Stomach (tissue), 9 donors: ENCODE data around the gene IL1RL2. TPM values are rescaled to one million over a fixed set of nuclear protein-coding genes. Genes with fewer than 3 reads are reported as not detected.
A peak's percentile ranks its signal among the peaks of the same experiment; 100 is the strongest.

Experiments
- DNase-seq, 2 donors: peaks; one replicate each; pipeline versions ENCODE4 v3.0.0 to v3.0.0-alpha.2; 2013 to 2019
- H3K27ac ChIP-seq, 5 donors: fragments of 200-600 bp in 4 of 5; sonication (generic) in 4 of 5; one replicate each; pipeline ENCODE4 v1.5.1; 2013 to 2019; ENCODE audit warnings: mild to moderate bottlenecking in 1 of 5, moderate library complexity in 1 of 5
- H3K27me3 ChIP-seq, 3 donors: fragments of 200-600 bp; sonication (generic); one replicate each; pipeline ENCODE4 v1.5.1; 2017 to 2019; ENCODE audit warnings: mixed run types in 1 of 3
- H3K36me3 ChIP-seq, 4 donors: fragments of 200-600 bp; sonication (generic); 1 replicate in 3 of 4; 2 replicates in 1 of 4; pipeline ENCODE4 v1.5.1; 2016 to 2019
- H3K4me1 ChIP-seq, 4 donors: fragments of 200-600 bp; sonication (generic); one replicate each; pipeline ENCODE4 v1.5.1; 2016 to 2019
- H3K4me3 ChIP-seq, 4 donors: fragments of 200-600 bp; sonication (generic) in 3 of 4; one replicate each; pipeline ENCODE4 v1.5.1; 2016 to 2019; ENCODE audit warnings: mild to moderate bottlenecking in 1 of 4
- H3K9me3 ChIP-seq, 4 donors: fragments of 200-600 bp; sonication (generic); one replicate each; pipeline ENCODE4 v1.5.1; 2016 to 2019
- EP300 ChIP-seq: sonication (generic); formaldehyde crosslinking; IDR thresholded peaks from one replicate; pipeline ENCODE4 v1.6.1; 2017; ENCODE audit warnings: antibody characterized with exemption
- POLR2A ChIP-seq, 4 donors: fragments of 450-650 bp; IDR thresholded peaks; one replicate each; pipeline ENCODE4 v1.6.1; 2016; ENCODE audit warnings: antibody characterized with exemption in 4 of 4, control low read depth in 2 of 4, mild to moderate bottlenecking in 1 of 4, moderate library complexity in 1 of 4
- POLR2AphosphoS5 ChIP-seq, 3 donors: sonication (generic); formaldehyde crosslinking; IDR thresholded peaks; one replicate each; pipeline ENCODE4 v1.6.1; 2016; ENCODE audit warnings: antibody characterized with exemption in 3 of 3
- WGBS, 5 donors: extraction: QIAGEN DNeasy Blood & Tissue Kit in 3 of 5; methylation state at CpG; one replicate each; pipeline versions ENCODE4 v1.1.5 to v1.1.7; 2013 to 2018; 5-methylcytosine and 5-hydroxymethylcytosine counted together
- intact Hi-C: fragments of 100-400 bp; cut with DNase I; formaldehyde crosslinking; loops from one replicate; pipeline ENCODE4 v1.15.1; 2023; ENCODE audit warnings: low total_unique reads
- polyA plus RNA-seq, 3 donors: library from polyadenylated mRNA; stranded (reverse); fragments of 200-250 nt; gene quantifications; one replicate each; pipeline ENCODE4 v1.2.3, GENCODE V29; 2013
- total RNA-seq, 5 donors: library from RNA; depleted of rRNA; stranded (reverse); fragments of >200 nt; gene quantifications; one replicate each; pipeline versions ENCODE4 v1.1.0 to v1.2.3, GENCODE V29; 2014 to 2016
- TF ChIP-seq, protein P1 (sequence below), 7 experiments: fragments of 450-650 bp in 4 of 7; fragments of 200-600 bp in 3 of 7; sonication (generic) in 3 of 7; IDR thresholded peaks; one replicate each; pipeline ENCODE4 v1.5.1; 2016 to 2019; ENCODE audit warnings: antibody characterized with exemption in 7 of 7, control low read depth in 2 of 7, mild to moderate bottlenecking in 1 of 7
- donor health status: healthy with polysubstance abuse.
- donor health status: Bipolar disorder and iron deficiency.
- donor health status: healthy.

The IL1RL2 gene
- total and polyA plus RNA-seq, 8 donors = 0.61 to 4.3 (median 2.4) TPM; not detected in 2

DNA sequence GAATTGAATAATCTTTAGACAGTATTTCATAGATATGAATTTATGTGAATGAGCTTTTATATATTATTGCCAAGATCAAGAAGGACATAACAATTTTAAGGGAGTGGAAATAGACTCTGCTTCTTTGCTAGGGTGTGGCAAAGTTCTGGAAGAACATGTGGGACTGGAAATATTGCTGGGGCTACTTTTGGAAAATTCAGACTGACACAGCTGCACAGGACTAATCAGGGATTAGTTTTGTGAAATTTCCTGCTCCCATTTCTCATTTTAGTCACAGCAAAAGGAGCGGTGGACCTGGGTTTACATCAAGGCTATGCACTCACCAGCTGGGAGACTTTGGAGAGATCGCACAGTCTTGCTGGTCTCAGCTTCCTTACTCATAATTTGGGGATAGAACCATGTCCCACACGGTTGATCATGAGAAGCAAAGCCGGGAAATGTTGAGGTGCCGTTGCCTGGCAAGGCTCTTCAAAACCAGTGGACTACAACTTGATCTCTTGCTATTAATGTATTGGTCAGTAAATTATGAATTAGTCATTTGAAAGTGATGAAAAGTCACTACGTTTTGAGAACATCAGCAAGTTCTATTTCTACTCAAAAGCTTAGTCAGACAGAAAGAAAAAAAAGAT lies 42.4 kb downstream of the IL1RL2 start:
- no peak for DNase-seq
- Histone ChIP-seq H3K4me3 (no peak overlapping the region), H3K27ac (peak overlapping the region in 4 of 5 donors; percentile 90 to 94 (median 92)), H3K36me3 (no peaks in the 10 kb centered on the region), H3K27me3 (no peaks in the 10 kb centered on the region), H3K9me3 (no peaks in the 10 kb centered on the region), H3K4me1 (peaks cover 19 to 39% (median 30%) of the 10 kb centered on the region in 4 donors)
- 69 to 82% (median 81%) methylated on average over 6 of the region's 6 CpGs for WGBS, 5 donors
- TF ChIP-seq POLR2A (IDR thresholded peaks at IDR 0.05) (no peak), EP300 (no peak), POLR2AphosphoS5 (IDR thresholded peaks at IDR 0.05) (peak in 1 of 3 donors; percentile 3)
- TF ChIP-seq, protein P1, sequence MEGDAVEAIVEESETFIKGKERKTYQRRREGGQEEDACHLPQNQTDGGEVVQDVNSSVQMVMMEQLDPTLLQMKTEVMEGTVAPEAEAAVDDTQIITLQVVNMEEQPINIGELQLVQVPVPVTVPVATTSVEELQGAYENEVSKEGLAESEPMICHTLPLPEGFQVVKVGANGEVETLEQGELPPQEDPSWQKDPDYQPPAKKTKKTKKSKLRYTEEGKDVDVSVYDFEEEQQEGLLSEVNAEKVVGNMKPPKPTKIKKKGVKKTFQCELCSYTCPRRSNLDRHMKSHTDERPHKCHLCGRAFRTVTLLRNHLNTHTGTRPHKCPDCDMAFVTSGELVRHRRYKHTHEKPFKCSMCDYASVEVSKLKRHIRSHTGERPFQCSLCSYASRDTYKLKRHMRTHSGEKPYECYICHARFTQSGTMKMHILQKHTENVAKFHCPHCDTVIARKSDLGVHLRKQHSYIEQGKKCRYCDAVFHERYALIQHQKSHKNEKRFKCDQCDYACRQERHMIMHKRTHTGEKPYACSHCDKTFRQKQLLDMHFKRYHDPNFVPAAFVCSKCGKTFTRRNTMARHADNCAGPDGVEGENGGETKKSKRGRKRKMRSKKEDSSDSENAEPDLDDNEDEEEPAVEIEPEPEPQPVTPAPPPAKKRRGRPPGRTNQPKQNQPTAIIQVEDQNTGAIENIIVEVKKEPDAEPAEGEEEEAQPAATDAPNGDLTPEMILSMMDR (IDR thresholded peaks at IDR 0.05) = no peak
- intact Hi-C loops = no loop called here

- Histone ChIP-seq H3K4me3 (no peak overlapping the region), H3K4me1 (peaks cover 19 to 39% (median 30%) of the 10 kb centered on the region in 4 donors), H3K27me3 (no peaks in the 10 kb centered on the region), H3K36me3 (peaks cover 0 to 3% (median 0%) of the 10 kb centered on the region in 4 donors), H3K9me3 (no peaks in the 10 kb centered on the region), H3K27ac (peak overlapping the region in 1 of 5 donors; percentile 93)
- TF ChIP-seq, protein P1 (IDR thresholded peaks at IDR 0.05) = no peak
- TF ChIP-seq EP300 (no peak), POLR2AphosphoS5 (IDR thresholded peaks at IDR 0.05) (no peak), POLR2A (IDR thresholded peaks at IDR 0.05) (no peak)
- intact Hi-C loops = loop anchor here (10.0 kb wide), 1 partner anchor 46 kb away; the partner anchor contains the start of gene IL1RL2
- DNase-seq = no peak
- WGBS, 5 donors = 88 to 96% (median 91%) methylated on average over 9 of the region's 9 CpGs
Observed at GRCh38 chr2:102230410-102230909, 43.6 kb downstream of the IL1RL2 start.

GRCh38 chr2:102233132-102233884 lies 46.5 kb downstream of the IL1RL2 start:
- peaks cover 5 to 19% (median 10%) of the 10 kb centered on the region in 4 donors for H3K4me1 ChIP-seq
- no peaks in the 10 kb centered on the region for H3K27me3 ChIP-seq
- no peak for DNase-seq
- H3K9me3 ChIP-seq = no peaks in the 10 kb centered on the region
- intact Hi-C loops = loop anchor here (10.0 kb wide), 1 partner anchor 49 kb away; the partner anchor contains the start of gene IL1RL2
- WGBS, 5 donors = 92 to 96% (median 95%) methylated on average over 11 of the region's 11 CpGs
- H3K27ac ChIP-seq = no peak overlapping the region
- peaks cover 0 to 3% (median 0%) of the 10 kb centered on the region in 4 donors for H3K36me3 ChIP-seq
- no peak overlapping the region for H3K4me3 ChIP-seq
- TF ChIP-seq EP300 (no peak), POLR2A (IDR thresholded peaks at IDR 0.05) (no peak), POLR2AphosphoS5 (IDR thresholded peaks at IDR 0.05) (no peak)
- TF ChIP-seq, protein P1 (IDR thresholded peaks at IDR 0.05) = no peak

DNA sequence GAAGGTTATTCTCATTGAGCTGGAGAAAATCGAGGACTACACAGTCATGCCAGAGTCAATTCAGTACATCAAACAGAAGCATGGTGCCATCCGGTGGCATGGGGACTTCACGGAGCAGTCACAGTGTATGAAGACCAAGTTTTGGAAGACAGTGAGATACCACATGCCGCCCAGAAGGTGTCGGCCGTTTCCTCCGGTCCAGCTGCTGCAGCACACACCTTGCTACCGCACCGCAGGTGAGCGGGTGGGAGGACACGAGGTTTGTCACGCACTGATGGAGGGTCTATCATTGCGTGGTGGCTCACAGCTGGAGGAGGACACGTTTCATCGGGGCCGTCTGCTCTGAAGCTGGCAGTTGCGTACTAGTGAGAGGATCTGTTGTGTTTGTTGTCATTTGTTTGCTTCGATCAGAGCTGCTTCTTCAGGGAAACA lies 48.2 kb downstream of the IL1RL2 start:
- TF ChIP-seq, protein P1 (IDR thresholded peaks at IDR 0.05) = no peak
- TF ChIP-seq POLR2AphosphoS5 (IDR thresholded peaks at IDR 0.05) (no peak), POLR2A (IDR thresholded peaks at IDR 0.05) (no peak), EP300 (no peak)
- intact Hi-C loops = loop anchor here (5.0 to 10.0 kb wide), 2 partner anchors 50 to 213 kb away; partner anchors contain the start of gene IL1RL2
- Histone ChIP-seq H3K36me3 (peaks cover 0 to 3% (median 0%) of the 10 kb centered on the region in 4 donors), H3K4me1 (peaks cover 0 to 14% (median 10%) of the 10 kb centered on the region in 4 donors), H3K4me3 (no peak overlapping the region), H3K9me3 (no peaks in the 10 kb centered on the region), H3K27ac (no peak overlapping the region), H3K27me3 (no peaks in the 10 kb centered on the region)
- 91 to 95% (median 93%) methylated on average over 18 of the region's 18 CpGs for WGBS, 5 donors
- DNase-seq = no peak
